Activated CD4-positive, CD25-positive, alpha-beta regulatory T cell treated with anti-CD3 and anti-CD28 coated beads, Interleukin-2, amount 50 U/mL, for 72 hours (primary cell): ENCODE measurements around the gene AMY1C.
"Not testable (repeated sequence)": the region's sequence is repeated elsewhere in the genome, so short reads cannot be mapped to it uniquely, and the experiment has no call there.

Experiments used
- DNase-seq: peaks from one replicate; pipeline ENCODE4 v3.0.0; 2021

AMY1C gene

DNA sequence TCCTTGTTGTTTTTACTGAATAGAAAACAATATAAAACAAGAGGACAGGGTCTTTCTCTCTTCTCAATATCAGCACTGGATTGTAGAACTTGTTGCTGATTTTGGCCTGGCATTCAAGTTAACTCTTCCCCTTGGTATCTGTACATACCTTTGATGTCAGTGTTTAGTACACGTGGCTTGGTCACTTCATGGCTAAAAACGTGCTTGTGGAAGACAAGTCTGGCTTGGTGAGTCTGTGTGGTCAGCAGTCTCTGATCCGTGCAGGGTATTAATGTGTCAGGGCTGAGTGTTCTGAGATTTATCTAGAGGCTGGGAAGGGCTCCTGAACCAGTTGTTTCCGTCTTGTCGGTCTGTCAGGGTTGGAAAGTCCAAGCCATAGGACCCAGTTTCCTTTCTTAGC lies at the start of gene AMY1C:
AMY1C (plus strand) TSS at position 301 of the 400 bp plus-strand sequence. CDS start 572 bp downstream, outside the sequence.
- DNase-seq: not testable (repeated sequence)

DNA sequence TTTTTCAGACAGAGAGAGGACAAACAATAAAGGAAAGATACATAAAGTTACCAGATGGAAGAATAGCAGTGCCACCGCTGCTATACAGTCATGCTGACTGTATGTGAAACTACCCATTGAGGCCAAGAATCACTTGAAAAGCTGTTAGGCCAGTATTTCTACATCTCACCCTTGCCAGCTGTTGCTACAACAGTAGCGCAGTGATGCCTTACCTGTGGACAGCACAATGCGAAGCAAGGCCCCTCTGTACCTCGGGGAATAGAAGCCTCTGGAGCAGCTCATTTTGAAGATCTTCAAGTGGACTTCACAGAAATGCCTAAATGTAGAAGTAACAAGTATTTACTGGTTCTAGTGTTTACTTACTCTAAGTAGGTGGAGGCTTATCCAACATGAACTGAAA lies 49.0 kb upstream of the AMY1C start:
- DNase-seq: not testable (repeated sequence)

DNA sequence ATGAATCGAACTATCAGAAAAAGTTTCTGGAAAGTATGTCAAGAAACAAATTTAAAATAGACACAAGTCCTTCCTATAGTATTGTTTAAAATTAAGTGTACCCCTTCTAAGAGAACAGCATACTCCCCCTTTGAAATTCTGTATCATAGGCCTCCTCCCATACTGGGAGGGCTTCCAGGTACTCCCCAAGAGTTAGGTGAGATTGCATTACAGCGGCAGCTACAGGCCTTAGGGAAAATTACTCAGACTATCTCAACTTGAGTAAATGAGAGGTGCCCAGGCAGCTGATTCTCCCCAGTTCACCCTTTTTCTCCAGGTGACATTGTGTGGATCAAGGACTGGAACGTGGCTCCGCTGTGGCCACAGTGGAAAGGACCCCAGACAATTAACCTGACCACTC lies 48.4 kb upstream of the AMY1C start:
- DNase-seq: not testable (repeated sequence)

DNA sequence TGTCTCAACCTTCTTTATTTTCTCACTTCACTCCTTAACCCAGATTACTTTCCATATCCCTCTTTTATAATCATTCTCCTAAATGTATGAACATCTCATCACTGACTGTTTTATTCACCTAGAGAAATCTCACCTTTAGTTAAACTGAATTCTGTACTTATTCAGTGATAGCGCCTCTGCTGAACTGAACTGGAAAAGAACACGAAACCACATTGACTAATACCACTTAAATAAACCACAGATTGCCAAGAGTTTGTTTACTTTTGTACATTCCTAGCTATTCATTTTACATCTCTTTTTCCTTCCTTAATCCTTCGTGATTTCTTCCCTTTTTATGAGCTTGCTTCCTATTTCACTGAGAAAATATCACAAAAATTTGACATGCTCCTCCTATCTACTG lies 42.0 kb upstream of the AMY1C start:
- not testable (repeated sequence) for DNase-seq

DNA sequence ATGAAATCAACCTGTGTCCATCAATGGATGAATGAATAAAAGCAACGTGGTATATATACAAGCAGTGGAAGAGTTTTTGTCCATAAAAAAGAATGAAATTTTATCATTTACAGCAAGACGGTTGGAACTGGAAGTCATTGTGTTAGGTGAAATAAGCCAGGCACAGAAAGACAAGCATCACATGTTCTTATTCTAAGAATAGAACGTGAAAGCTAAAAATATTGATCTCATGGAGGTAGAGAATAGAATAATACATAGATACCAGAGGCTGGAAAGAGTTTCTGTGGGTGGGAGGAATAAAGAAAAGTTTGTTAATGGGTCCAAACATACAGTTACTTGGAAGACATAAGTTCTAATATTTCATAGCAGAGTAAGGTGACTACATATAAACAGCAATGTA lies 39.3 kb upstream of the AMY1C start:
- DNase-seq: not testable (repeated sequence)

DNA sequence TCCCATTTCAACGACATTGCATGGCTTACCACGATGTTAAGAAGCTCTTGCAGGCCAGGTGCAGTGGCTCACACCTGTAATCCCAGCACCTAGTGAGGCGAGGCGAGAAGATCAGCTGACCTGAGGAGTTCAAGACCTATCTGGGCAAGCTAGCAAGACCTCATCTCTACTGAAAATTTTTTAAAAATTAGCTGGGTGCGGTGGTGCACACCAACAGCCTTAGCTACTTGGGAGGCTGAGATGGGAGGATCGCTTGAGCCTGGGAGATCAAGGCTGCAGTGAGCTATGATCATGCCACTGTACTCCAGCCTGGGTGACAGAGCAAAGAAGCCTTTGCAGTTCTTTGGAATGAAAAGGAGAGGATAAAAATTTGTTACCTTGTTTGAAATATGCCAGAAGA lies 32.3 kb upstream of the AMY1C start:
- DNase-seq: not testable (repeated sequence)

DNA sequence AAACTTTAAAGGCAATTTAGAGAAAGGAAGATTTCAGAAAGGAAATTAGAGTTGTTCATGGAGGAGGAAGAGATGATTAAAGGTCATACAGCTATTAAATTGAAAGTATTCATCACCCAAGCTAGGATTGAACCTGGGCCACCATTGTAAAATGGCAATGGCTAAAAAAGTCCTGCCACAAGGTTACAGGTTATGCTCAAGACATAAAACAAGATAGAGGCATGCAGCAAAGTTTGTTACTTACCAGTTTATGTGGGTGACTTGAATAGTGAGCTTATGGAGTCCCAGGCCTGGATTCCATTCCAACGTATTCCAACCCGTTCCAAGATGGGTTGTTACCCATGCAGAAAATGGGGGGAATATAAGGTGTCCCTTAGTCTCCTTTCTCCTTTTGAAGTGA lies 28.2 kb upstream of the AMY1C start:
- not testable (repeated sequence) for DNase-seq

DNA sequence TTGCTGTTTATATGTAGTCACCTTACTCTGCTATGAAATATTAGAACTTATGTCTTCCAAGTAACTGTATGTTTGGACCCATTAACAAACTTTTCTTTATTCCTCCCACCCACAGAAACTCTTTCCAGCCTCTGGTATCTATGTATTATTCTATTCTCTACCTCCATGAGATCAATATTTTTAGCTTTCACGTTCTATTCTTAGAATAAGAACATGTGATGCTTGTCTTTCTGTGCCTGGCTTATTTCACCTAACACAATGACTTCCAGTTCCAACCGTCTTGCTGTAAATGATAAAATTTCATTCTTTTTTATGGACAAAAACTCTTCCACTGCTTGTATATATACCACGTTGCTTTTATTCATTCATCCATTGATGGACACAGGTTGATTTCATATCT lies 14.4 kb upstream of the AMY1C start:
- DNase-seq: not testable (repeated sequence)

DNA sequence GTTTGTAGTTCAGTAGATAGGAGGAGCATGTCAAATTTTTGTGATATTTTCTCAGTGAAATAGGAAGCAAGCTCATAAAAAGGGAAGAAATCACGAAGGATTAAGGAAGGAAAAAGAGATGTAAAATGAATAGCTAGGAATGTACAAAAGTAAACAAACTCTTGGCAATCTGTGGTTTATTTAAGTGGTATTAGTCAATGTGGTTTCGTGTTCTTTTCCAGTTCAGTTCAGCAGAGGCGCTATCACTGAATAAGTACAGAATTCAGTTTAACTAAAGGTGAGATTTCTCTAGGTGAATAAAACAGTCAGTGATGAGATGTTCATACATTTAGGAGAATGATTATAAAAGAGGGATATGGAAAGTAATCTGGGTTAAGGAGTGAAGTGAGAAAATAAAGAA lies 11.7 kb upstream of the AMY1C start:
- DNase-seq: not testable (repeated sequence)

DNA sequence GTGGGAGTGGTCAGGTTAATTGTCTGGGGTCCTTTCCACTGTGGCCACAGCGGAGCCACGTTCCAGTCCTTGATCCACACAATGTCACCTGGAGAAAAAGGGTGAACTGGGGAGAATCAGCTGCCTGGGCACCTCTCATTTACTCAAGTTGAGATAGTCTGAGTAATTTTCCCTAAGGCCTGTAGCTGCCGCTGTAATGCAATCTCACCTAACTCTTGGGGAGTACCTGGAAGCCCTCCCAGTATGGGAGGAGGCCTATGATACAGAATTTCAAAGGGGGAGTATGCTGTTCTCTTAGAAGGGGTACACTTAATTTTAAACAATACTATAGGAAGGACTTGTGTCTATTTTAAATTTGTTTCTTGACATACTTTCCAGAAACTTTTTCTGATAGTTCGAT lies 5.2 kb upstream of the AMY1C start:
- DNase-seq: not testable (repeated sequence)

DNA sequence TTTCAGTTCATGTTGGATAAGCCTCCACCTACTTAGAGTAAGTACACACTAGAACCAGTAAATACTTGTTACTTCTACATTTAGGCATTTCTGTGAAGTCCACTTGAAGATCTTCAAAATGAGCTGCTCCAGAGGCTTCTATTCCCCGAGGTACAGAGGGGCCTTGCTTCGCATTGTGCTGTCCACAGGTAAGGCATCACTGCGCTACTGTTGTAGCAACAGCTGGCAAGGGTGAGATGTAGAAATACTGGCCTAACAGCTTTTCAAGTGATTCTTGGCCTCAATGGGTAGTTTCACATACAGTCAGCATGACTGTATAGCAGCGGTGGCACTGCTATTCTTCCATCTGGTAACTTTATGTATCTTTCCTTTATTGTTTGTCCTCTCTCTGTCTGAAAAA lies 4.7 kb upstream of the AMY1C start:
- DNase-seq: not testable (repeated sequence)

DNA sequence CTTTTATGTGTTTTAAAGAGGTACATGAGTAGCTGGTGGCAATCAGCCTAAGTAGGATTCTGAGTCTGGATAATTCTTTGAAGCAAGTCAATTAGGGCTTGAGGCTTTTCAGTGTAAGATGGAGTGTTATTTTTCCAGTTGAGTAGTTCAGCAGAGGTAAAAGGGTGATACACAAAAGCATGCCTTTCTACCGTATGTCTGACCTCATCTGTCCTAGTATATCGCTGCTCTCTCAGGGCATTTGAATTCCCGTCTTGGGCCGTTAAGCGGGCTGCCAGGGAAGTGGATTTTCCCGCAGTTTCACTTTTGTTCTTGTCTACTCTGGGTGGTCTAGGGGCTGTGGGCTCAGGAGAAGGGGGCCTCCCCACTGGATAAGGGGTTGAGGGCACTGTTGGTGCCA lies 1.4 kb upstream of the AMY1C start:
- DNase-seq: not testable (repeated sequence)

DNA sequence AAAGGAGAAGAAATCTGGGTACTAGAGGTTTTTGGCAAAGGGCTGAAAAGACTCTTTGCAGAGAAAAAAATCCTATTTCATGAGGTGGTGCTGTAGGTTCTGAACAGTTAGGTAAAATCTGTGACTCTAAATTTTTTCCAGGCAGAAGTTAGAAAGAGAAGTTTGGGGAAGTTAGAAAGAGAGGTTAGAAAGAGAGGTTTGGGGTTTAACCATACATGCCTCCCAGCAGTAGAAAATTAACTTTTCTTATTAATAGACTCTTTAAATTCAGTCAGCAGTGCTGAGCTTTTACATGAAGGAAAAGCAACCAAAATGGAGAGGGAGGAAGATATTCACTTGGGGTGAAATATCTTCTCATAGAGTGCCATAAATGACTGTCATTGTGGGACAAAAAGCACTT lies 12.2 kb downstream of the AMY1C start:
- DNase-seq: no peak

DNA sequence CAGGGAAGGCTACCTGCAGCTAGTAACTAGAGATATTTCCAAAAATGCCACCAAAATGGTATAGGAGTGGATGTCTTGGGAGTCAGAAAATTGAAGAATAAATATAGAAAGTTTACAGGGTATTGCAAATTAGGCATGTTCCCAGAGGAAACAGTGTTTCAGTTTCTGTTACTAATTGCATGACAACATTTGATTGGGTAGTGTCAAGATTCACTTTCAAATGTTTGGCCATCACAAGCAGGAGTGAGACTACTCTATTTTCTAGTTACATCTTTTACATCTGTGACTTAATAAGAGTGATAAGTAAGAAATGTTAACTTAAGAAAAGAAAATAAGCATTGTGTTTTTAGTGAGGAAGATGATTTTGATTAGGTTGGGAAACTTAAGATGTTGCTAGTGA lies 30.2 kb downstream of the AMY1C start:
- DNase-seq: no peak

DNA sequence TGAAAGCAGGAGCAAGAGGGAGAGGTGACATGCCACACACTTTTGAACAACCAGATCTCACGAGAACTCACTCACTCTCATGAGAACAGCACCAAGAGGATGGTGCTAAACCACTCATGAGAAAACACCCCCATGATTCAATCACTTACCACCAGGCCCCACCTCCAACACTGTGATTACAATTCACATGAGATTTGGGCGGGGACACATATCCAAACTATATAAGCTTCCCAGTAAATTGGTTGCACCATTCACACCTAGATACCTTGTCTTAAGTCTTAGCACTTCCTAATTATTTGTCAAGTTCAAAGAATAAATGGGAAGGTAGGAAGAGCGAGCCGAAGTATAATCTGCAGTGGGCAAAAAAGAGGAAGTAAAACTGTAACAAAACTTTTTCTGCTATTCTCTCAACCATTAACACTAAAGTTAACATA lies 34.3 kb downstream of the AMY1C start:
- no peak for DNase-seq

DNA sequence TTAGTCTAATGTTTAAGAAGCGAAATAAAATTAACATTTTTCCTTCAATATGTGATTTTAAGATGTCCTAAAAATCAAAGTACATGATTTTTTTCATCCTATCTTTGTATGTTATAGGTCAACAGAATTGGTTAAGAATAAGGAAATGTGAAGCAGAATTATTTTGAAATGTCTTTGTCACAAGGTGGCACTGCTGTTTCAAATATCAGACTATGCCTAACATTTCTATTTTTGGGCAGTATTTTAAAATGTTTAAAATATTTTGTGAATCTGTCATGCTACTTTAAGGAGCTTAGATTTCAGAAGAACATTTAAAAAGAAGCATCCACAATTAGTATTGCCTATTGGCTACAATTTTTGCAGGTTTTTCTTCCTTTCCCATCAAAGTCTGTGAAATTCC lies 38.7 kb downstream of the AMY1C start:
- DNase-seq: no peak

DNA sequence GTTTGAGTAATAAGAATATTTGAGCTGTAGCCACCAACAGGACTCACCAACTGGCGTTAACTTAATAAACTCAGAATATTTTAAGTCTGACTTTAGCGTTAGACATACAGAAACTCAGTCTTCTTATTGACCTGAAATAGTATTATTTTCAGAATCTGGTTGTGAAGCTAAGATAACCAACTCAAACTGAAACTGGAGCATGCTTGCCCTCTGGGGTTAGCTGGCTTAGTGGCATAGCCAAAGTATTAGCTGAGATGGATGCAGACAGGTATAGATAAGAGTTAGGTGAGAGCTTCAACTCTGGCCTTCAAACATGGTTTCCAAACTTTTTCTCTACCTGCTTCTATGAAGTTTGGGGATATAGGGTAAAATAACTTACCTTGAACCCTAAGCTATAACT lies 40.5 kb downstream of the AMY1C start:
- DNase-seq: no peak
